HG02840 (cell line): ENCODE data around the gene DZIP1L.
"Not testable (repeated sequence)": the region's sequence is repeated elsewhere in the genome, so short reads cannot be mapped to it uniquely, and the experiment has no call there.

Experiments
- ATAC-seq: cut with Tn5 transposase; IDR thresholded peaks from one replicate; pipeline ENCODE4 v1.9.1; 2021; ENCODE audit warnings: mild to moderate bottlenecking, moderate library complexity, moderate number of reproducible peaks; ENCODE audit not compliant: unreplicated experiment, low FRiP score

The DZIP1L gene, protein sequence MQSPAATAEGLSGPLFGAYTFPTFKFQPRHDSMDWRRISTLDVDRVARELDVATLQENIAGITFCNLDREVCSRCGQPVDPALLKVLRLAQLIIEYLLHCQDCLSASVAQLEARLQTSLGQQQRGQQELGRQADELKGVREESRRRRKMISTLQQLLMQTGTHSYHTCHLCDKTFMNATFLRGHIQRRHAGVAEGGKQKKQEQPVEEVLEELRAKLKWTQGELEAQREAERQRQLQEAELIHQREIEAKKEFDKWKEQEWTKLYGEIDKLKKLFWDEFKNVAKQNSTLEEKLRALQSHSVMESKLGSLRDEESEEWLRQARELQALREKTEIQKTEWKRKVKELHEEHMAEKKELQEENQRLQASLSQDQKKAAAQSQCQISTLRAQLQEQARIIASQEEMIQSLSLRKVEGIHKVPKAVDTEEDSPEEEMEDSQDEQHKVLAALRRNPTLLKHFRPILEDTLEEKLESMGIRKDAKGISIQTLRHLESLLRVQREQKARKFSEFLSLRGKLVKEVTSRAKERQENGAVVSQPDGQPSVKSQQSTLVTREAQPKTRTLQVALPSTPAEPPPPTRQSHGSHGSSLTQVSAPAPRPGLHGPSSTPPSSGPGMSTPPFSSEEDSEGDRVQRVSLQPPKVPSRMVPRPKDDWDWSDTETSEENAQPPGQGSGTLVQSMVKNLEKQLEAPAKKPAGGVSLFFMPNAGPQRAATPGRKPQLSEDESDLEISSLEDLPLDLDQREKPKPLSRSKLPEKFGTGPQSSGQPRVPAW

DNA sequence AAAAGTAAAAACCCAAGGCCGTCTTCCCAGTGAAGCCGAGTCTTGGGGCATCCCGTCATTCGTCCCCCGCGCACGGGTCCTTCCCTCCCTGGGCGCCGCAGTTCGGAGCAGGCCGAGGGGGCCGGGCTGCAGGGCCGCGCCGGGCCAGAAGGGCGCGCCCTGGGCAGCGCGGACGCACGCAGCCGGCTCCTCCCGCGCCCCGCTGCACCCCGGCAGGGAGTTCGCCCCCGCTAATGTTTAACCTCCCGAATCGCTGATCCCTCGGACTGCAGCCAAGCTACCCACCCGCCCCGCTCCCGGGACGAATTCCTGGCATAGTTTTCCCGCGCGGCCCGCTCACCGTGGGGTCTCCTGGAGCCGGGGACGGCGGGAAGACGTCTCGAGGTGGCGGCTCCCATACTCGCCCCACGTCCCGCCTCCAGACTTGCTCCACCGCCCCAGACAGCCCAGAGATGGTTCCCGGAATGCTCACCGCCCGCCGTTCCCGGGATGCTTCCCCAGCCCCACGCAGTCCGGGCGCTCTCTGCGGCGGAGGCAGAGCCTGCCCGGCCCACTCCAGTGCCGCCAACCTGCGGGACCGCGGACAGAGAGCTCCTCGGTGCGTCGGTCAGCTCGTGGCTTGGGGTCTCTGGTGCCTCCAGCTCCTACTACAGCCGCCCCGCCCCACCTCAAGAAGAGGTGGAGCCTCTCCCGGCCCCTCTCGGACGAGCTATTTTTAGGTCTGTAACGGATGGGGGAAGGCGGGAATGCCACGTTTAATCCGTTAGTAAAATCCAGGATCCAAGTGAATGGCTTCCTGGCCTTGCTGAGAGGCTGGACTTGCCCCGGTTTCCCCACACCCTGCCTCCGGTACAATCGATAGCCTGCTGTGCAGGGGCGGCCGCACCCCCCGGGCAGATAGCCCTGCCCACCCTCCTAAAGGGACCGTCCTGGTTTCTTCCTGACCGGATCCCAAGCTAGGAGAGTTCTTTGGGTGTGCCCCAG is at the start of gene DZIP1L:
DZIP1L (minus strand) TSS at position 621 of the 984 bp plus-strand sequence. CDS start 11,637 bp downstream, outside the sequence.
- ATAC-seq: peak; percentile 69

DNA sequence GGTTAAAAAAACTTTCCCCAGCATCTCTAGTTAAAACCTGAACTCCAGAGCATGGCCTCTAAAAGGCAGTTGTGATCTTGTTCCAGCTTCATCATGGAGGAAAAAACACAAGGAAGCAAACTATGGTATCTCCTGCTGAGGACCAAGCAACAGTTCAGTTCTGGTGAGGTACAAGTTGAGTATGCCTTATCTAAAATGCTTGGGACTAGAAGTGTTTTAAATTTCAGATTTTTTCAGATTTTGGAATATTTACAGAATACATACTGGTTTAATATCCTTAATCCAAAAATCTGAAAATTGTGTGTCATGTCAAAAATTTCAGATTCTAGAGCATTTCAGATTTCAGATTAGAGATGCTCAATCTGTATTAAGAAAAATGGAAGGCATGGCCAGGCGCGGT is 49.7 kb upstream of the DZIP1L start:
- ATAC-seq: no peak

DNA sequence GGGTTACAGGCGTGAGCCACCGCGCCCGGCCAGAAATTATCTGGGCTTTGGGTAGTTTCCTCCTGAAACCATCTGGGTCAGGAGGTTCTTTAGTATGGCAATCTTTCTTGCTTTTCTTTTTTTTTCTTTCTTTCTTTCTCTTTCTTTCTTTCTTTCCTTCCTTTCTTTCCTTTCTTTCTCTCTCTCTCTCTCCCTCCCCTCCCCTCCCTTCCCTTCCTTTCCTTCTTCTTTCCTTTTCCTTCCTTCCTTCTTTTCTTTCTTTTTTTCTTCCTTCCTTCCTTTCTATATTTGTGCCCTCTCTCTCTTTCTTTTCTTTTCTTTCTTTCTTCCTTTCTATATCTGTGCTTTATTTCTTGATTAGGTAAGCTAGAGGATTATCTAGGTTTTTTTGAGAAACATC is 42.3 kb upstream of the DZIP1L start:
- no peak for ATAC-seq

DNA sequence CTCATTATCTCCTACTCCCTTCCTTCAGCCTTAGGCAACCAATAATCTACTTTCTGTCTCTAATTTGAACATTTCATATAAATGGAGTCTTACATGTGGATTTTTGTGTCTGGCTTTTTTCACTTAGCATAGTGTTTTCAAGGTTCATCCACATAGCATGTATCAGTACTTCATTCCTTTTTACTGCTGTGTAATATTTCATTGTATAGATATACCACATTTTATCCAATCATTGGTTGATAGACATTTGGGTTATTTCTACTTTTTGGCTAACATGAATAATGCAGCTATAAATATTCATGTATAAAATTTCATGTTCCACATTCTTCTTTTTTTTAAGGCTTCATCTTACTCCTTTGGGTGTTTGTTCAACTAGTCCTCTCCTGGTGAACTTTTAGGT is 39.1 kb upstream of the DZIP1L start:
- ATAC-seq: no peak

DNA sequence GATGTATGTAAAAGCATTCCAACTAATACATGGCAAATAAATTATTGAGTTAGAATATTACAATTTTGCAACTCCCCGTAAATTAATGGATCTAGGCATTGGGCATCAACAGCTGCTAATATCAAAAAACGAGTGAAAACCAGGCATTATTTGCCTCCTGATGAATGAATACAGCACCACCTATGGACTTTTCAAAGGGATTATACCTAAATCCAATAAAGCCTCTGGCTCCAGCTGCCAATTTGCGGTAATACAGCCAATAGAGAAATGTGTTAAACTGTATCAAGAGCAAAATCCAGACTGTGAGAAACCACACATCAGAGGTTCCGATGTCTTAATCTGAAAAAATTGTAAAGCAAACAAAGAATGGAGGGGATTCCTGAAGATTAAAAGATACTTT is 33.1 kb upstream of the DZIP1L start:
- ATAC-seq: no peak

DNA sequence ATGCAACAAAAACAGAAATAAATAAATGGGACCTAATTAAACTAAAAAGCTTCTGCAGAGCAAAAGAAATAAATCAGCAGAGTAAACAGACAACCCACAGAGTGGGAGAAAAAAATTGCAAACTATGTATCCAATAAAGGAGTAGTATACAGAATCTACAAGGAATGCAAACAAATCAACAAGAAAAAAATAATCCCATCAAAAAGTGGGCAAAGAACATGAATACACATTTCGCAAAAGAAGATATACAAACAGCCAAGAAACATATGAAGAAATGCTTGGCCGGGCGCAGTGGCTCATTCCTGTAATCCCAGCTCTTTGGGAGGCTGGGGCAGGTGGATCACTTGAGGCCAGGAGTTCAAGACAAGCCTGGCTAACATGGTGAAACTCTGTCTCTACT is 26.8 kb upstream of the DZIP1L start:
- ATAC-seq: not testable (repeated sequence)

DNA sequence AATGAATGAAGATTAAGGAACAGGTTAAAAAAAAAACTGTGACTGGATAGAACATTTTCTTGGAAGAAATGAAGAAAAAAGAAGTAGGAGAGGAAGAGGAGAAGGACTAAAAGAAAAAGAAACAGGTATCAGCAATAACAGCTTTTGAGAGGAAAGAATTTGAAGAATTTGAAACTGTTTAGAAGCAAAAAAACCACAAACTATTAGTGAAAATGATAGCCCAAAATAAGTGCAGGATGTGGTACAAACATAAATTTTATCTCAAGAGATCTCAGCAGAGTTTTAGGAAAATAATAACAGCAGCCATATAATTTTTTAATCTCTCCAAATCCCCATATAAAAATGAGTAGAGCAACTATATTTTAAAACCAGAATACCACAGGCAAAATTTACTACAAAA is 25.5 kb upstream of the DZIP1L start:
- ATAC-seq: no peak

DNA sequence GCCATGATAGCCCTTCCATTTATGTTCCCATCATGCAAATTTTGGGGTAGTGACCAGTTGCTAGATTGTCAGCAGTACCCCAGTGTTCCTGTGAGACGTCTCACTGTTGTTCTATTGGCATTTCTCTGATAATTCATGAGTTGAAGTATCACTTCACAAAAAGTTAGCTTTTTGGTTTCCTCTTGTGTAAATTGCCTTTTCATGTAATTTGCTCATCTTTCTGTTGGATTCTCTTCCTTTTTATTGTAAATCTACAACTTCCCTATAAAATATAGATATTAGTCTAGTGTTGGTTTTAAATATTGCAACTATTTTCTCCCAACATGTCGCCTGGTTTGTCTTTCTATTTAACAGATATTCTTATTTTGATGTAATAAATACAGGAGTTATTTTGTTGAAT is 24.3 kb upstream of the DZIP1L start:
- ATAC-seq: no peak

DNA sequence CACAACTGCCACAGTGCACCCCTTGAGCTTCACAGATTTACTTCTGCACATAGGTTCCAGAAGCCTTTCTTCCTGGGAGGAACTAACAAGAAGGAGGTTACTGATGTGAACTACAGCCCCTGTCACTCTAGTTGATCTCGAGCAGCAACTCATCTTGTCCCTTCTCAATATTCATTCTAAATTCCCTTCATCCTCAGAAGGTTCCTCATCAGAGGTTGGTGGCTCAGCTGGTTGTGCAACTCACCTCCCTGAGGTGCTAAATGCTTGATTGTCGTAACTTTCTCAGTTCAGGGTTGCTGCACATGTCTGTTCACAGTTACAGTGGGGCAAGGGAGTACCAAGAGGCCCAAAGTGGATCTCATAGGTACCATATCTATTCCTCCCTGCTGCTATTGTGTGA is 22.5 kb upstream of the DZIP1L start:
- ATAC-seq: no peak

DNA sequence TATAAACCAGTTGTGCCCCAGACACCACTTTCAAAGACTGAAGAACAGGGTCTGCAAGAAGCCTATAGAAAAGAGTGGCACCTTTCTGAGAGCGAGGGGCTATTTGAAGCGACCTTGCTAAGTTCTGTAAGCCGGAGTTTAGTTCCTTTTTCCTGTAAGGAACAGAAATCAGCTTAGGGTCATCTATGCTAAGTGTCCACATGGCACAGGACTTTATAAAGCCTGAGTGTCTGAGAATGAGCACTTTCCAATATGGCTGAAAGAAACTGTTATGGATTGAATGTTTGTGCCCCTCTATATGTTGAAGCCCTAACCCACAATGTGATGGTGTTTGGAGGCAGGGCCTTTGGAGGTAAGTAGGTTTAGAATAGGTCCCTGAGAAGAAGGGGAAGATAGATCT is 20.8 kb upstream of the DZIP1L start:
- ATAC-seq: no peak

DNA sequence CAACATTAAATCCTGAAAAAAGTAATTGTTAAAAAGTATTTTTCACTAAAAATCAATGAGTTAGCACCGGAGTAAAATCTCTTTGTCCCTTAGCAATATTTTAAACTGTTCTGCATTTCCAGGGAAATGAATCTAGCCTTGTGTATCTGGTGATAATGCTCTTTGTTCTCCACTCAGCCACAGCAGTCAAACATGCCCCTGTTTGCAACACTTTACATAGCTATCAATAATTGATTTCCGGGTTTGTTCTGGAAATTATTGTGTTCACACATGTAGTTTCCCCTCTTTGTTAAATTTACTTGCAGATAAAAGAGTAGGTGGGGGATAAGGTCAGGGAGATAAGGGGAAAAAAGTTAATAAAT is 20.4 kb upstream of the DZIP1L start:
- ATAC-seq: no peak

DNA sequence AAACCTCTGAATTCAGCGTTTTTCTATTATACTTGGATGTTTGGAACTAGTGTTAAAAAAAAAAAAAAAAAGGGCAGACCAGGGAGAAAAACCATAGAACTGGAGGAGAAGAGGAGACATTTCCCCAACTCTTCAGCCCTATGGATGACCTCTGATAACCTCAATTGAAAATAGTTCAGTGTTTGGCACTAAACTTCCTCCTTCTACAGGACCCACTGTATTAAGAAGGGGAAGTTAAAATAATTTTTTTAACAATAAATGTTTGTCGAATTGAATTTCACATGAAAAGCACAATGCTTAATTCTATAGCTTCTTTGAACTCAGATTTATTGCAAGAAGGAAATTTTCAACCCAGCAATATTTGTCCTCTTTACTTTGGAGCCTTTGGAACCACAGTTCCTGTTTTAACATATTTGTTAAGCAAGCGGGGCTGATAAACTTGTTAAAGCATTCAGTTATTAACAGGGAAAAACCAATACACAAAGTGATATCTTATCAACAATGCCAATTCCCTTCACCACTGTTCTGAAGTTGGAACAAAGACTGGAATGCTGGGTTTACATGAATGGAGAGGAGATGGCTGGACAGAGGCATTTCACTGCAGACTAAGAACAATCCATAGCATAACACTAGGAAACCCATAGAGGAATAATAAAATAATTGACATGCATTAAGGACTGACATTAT is 19.9 kb upstream of the DZIP1L start:
- no peak for ATAC-seq

DNA sequence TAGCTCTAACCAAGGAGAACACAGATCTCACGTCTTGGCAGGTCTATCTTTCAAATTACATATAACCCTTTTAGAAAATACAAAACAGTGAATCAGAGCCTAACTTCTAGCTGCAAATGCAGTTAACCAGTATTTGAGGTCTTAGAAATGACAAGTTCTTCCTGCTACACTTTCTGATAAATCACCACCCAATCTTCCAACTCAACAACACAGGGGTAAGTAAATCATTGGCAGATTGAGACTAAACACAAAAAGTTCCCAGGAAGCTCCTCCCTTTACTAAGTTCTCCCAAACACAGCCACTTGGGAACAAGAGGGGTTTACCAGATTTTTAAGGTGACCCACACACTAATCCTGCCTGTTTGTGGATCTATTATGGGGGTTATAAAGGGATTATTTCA is 16.8 kb upstream of the DZIP1L start, which contains the start of gene A4GNT:
A4GNT (minus strand) TSS at position 152 of the 400 bp plus-strand sequence. CDS start 1,134 bp downstream, outside the sequence.
- no peak for ATAC-seq

DNA sequence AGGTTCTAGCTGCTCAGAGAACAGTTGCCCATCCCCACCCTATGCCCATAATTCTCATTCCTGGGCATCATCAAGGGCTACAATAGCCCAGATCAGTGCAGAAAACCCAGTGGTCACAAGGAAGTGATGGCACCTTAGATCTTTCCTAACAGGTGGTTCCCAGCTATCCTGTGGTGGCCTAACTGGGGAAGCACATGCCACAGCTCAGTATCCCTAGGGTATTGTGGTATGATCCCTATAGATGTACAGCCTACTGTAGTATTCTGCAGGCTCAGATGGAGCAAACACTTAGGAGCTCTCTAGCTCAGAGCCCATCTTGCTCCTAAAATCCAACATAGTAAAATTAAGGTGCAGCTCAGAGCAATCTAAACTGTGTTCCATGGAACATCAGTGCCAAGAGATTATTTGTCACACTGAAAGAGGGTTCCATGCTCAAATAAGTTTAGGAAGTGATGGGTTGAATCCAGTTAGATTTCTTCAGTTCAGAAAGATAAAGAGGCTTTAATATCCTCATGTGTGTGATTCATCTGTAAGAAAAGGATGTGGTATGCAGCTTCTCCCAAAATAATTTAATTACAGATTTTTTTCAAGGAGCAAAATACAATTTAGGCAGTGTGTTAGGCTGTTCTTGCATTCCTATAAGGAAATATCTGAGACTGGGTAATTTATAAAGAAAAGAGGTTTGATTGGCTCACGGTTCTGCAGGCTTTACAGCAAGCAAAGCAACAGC is 12.4 kb upstream of the DZIP1L start:
- no peak for ATAC-seq

DNA sequence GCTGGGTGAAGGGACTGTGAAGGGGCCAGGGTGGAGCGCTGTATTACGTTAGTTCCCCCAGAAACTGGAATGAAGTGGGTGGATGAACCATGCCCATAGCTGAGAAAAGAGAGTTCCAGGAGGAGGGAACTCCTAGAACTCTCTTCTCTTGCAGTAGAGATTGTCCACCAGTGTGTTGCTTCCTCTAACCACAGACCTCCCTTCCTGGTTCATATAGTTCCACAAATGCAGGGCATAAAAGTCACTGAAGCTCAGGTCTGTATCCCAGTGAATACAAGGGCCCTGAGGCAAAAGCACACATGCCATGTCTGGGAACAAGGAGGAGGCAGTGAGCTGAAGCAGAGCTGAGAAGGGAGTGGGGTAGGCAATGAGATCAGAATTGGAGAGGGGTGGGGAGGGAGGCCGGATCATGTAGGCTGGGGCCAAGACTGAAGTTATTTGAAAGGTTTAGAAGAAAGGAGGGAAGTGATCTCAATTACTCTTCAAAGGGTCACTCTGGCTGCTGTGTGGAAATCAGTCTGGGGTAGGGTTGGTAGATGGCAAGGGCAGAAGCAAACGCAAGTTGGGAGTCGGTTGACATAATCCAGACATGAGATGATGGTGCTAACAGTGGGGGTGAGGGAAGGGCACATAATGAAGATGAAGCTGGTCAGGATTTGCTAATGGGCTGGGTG is 10.3 kb upstream of the DZIP1L start:
- no peak for ATAC-seq

DNA sequence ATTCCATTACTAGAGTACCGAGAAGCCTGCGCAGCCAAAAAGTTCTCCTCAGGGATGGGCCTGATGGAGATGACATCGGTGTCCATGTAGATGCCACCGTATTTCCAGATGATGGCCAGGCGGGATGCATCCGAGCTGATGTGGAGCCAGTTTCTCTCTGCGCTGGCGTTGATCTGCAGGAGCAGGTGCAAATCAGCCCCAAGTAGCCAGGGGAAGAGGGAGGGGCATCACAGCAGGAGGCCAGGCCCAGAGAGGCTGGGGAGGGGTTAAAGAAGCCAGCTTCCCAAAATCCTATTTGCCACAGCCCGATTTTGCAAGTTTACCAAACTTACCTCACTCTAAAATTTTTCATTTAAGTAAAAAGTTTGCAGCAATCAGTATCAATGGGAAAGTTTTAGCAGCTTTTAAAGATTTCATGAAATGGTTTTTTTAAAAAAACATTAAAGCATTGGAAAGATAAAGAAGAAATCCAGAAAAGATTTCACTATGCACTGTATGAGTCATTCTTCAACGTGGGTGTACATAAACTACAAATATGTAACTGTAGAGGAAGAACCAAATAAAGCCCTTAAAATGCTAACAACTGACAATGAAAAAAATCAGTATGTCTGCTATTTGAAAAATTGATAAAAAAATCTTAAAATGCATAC is 9.4 kb upstream of the DZIP1L start:
- no peak for ATAC-seq

DNA sequence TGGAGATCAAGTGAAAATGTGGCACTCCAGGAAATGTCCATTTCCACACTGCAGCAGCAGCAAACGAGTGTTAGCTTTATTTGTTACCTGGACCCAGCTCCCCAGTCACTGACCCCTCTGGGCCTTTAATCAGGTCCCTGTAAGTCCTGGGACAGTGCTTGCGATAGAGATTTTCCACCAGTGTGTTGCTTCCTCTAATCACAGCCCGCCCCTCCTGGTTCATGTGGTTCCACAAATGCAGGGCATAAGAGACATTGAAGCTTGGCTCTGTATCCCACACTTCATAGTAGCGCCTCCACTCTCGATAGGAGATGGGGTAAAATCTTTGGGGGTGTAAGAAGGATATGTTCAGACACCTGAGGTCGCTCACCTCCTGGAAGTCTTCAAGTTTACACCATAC is 8.8 kb upstream of the DZIP1L start:
- no peak for ATAC-seq

DNA sequence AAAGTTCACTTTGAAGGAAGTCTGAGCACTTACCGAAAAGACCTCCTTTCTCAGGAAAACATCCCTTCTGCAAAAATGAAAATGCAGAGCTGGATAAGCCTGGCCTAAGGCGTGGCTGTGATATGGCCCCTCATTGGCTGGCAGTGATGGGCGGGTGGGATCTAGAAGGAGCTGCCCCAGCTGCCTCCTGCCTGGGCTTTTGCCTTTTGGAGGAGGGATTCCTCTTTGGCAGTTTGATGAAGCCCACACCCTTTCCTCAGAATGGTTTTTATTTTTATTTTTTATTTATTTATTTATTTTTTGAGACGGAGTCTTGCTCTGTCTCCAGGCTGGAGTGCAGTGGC is 4.0 kb upstream of the DZIP1L start:
- no peak for ATAC-seq
